Measurements from ENCODE around the gene TEDC2.
A peak's percentile ranks its signal among the peaks of the same experiment; 100 is the strongest.

The TEDC2 gene

DNA sequence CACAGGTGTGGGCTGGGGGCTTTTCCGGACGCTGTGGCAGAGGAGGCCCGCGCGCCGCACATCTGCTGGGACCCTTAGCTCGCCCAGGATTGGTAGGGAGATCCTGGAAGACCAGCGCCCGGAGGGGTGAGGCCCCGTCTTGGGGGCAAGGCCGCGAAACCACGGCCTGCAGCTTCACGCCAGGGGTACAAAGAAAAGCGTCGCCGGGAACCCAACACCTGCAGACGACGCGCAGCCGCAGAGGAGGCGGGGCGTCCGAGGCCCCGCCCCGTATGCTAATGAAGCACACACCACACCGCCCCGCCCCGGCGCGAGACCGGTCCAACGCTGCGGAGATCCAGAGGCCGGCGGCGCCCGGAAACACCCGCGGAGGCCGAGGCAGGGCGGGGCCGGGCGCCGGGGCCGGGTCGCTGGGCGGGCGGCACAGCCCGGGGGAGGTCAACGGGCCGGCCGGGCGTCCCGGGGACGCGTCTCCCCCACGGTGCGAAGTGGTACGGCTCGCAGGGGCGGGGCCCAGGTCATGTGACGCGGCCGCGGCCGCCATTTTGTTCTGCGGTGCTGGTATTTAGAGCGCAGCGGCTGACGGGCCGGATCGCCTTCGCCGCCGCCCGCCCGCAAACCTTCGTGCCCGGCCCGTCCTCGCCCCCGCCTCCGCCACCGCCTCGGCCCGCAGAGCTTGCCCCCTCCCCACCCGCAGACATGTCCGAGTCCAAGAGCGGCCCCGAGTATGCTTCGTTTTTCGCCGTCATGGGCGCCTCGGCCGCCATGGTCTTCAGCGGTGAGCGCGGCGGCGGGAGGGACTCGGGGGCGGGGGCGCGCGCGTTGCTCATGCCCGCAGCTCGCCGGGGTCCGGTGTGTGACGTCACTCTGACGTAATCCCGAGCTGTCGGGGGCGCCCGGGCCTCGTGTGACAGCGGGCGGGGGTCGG lies 53.8 kb downstream of the TEDC2 start, which contains the start of gene ATP6V0C:
TSS of gene ATP6V0C (plus strand) at position 548 of the 928 bp plus-strand sequence. CDS start at position 700, 152 bp downstream.
- peak within 1 kb of the TSS; percentile 70 for H3K4me3 ChIP-seq (replicated peaks; ENCODE audit: low read depth, low read length)
- peak; percentile 55 for DNase-seq (ENCODE audit: extremely low read depth, low read depth)
- TF ChIP-seq, protein P1, sequence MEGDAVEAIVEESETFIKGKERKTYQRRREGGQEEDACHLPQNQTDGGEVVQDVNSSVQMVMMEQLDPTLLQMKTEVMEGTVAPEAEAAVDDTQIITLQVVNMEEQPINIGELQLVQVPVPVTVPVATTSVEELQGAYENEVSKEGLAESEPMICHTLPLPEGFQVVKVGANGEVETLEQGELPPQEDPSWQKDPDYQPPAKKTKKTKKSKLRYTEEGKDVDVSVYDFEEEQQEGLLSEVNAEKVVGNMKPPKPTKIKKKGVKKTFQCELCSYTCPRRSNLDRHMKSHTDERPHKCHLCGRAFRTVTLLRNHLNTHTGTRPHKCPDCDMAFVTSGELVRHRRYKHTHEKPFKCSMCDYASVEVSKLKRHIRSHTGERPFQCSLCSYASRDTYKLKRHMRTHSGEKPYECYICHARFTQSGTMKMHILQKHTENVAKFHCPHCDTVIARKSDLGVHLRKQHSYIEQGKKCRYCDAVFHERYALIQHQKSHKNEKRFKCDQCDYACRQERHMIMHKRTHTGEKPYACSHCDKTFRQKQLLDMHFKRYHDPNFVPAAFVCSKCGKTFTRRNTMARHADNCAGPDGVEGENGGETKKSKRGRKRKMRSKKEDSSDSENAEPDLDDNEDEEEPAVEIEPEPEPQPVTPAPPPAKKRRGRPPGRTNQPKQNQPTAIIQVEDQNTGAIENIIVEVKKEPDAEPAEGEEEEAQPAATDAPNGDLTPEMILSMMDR (IDR thresholded peaks at IDR 0.05; ENCODE audit: low read depth, low read length, missing control alignments): no peak
